HepG2 (cell line): Measurements from ENCODE around the gene NFE2. TPM values are rescaled to one million over a fixed set of nuclear protein-coding genes. Genes with fewer than 3 reads are reported as not detected.
A peak's percentile ranks its signal among the peaks of the same experiment; 100 is the strongest.

ENCODE experiments used
- AKNA ChIP-seq: sonication (generic); formaldehyde crosslinking; IDR thresholded peaks from 2 replicates; pipeline ENCODE4 v1.4.0; 2020; ENCODE audit warnings: missing genetic modification reagents, borderline replicate concordance
- CENPBD1 ChIP-seq: sonication (generic); formaldehyde crosslinking; IDR thresholded peaks from 2 replicates; pipeline ENCODE4 v1.8.0; 2022; ENCODE audit warnings: missing genetic modification reagents, low read depth, mild to moderate bottlenecking, borderline replicate concordance
- HOXA9 ChIP-seq: sonication (generic); formaldehyde crosslinking; IDR thresholded peaks from 2 replicates; pipeline ENCODE4 v1.8.1; 2022; ENCODE audit warnings: missing genetic modification reagents, mild to moderate bottlenecking, moderate library complexity, borderline replicate concordance
- MAFK ChIP-seq, 2 experiments: IDR thresholded peaks in 1 of 2; conservative IDR thresholded peaks in 1 of 2; 2 replicates each; pipeline ENCODE4 v1.6.1; 2011; ENCODE audit warnings: improper control_type of control experiment in 2 of 2, low read length in 2 of 2
- MBNL3 ChIP-seq: fragments of 250-450 bp; sonication (Bioruptor Pico); conservative IDR thresholded peaks from 2 replicates; pipeline ENCODE4 v1.8.0; 2022; ENCODE audit warnings: mild to moderate bottlenecking, inconsistent platforms
- NFYC ChIP-seq: IDR thresholded peaks from 2 replicates; pipeline ENCODE4 v1.6.1; 2016; ENCODE audit warnings: missing genetic modification reagents, missing compliant biosample characterization
- PAF1 ChIP-seq: IDR thresholded peaks from 2 replicates; pipeline ENCODE4 v1.6.1; 2016; ENCODE audit warnings: missing genetic modification reagents, missing compliant biosample characterization
- PLRG1 ChIP-seq: fragments of 450-650 bp; conservative IDR thresholded peaks from 2 replicates; pipeline ENCODE4 v1.6.1; 2016
- PTBP1 ChIP-seq: fragments of 200-400 bp; formaldehyde crosslinking; IDR thresholded peaks from 2 replicates; pipeline ENCODE4 v1.6.1; 2018; ENCODE audit warnings: low read length, low read depth; ENCODE audit not compliant: poor library complexity, severe bottlenecking
- RBM39 ChIP-seq: fragments of 200-400 bp; formaldehyde crosslinking; IDR thresholded peaks from one replicate; pipeline ENCODE4 v1.6.1; 2018; ENCODE audit warnings: antibody characterized with exemption, mild to moderate bottlenecking, low read depth, low read length; ENCODE audit not compliant: poor library complexity, severe bottlenecking
- ZIK1 ChIP-seq: sonication (generic); formaldehyde crosslinking; IDR thresholded peaks from 2 replicates; pipeline ENCODE4 v1.5.0; 2020; ENCODE audit warnings: mild to moderate bottlenecking, low read depth, missing genetic modification reagents, borderline replicate concordance
- ZNF101 ChIP-seq: sonication (generic); formaldehyde crosslinking; IDR thresholded peaks from 2 replicates; pipeline ENCODE4 v1.4.0; 2020; ENCODE audit warnings: mild to moderate bottlenecking, low read depth, missing genetic modification reagents, borderline replicate concordance
- ZNF720 ChIP-seq: sonication (generic); formaldehyde crosslinking; IDR thresholded peaks from 2 replicates; pipeline ENCODE4 v1.4.0; 2020; ENCODE audit warnings: missing genetic modification reagents
- ZSCAN25 ChIP-seq: sonication (generic); formaldehyde crosslinking; IDR thresholded peaks from 2 replicates; pipeline ENCODE4 v1.8.0; 2022; ENCODE audit warnings: mild to moderate bottlenecking, missing genetic modification reagents
- ZSCAN31 ChIP-seq: sonication (generic); formaldehyde crosslinking; IDR thresholded peaks from 2 replicates; pipeline ENCODE4 v1.5.0; 2020; ENCODE audit warnings: low read depth, mild to moderate bottlenecking, missing genetic modification reagents
- ZSCAN9 ChIP-seq: IDR thresholded peaks from 2 replicates; pipeline ENCODE4 v1.6.1; 2016; ENCODE audit warnings: borderline replicate concordance
- polyA plus RNA-seq, 8 experiments: library from polyadenylated mRNA; depleted of rRNA in 3 of 8; stranded (reverse) in 7 of 8; unstranded in 1 of 8; fragments of >200 nt; fragmentation: Illumina TruSeq in 4 of 8; extraction: Trizol in 4 of 8; gene quantifications; 2 replicates each; pipeline versions ENCODE4 v1.2.1 to v1.2.3, GENCODE V29; 2011 to 2016; ENCODE audit warnings: low read depth in 4 of 8, missing spikeins in 1 of 8, mixed read lengths in 1 of 8; ENCODE audit not compliant: insufficient read depth in 1 of 8
- total RNA-seq, 5 experiments: library from RNA; depleted of rRNA; stranded (reverse); fragments of >200 nt; fragmentation: Illumina TruSeq; extraction: Trizol; gene quantifications; 2 replicates each; pipeline ENCODE4 v1.2.3, GENCODE V29; 2016; ENCODE audit warnings: low read depth in 1 of 5
- TF ChIP-seq, protein P1 (sequence below): sonication (generic); formaldehyde crosslinking; IDR thresholded peaks from 2 replicates; pipeline ENCODE4 v1.8.1; 2023; ENCODE audit warnings: mild to moderate bottlenecking, moderate library complexity, missing genetic modification reagents
- TF ChIP-seq, protein P2 (sequence below): sonication (generic); formaldehyde crosslinking; IDR thresholded peaks from 2 replicates; pipeline ENCODE4 v1.4.0; 2020; ENCODE audit warnings: missing genetic modification reagents
- TF ChIP-seq, protein P3 (sequence below): sonication (generic); formaldehyde crosslinking; conservative IDR thresholded peaks from 2 replicates; pipeline ENCODE4 v1.4.0; 2020; ENCODE audit warnings: missing genetic modification reagents

Gene NFE2
- total and polyA plus RNA-seq, 2 of the 13 experiments (the other 11 are each of a cell fraction or from before 2014, with no cell fraction given): 4.5 to 7.8 TPM

- TF ChIP-seq AKNA: no peak
- TF ChIP-seq ZIK1 (CRISPR knock-in tag): 0 out of 2 replicates have a peak, but pooled peaks have one; percentile 22
- TF ChIP-seq MAFK (conservative IDR thresholded peaks at IDR 0.05 in 1 of 2, IDR thresholded peaks at IDR 0.05 in 1 of 2; ENCODE audit: low read length in 2 of 2): no peak
- TF ChIP-seq, protein P1, sequence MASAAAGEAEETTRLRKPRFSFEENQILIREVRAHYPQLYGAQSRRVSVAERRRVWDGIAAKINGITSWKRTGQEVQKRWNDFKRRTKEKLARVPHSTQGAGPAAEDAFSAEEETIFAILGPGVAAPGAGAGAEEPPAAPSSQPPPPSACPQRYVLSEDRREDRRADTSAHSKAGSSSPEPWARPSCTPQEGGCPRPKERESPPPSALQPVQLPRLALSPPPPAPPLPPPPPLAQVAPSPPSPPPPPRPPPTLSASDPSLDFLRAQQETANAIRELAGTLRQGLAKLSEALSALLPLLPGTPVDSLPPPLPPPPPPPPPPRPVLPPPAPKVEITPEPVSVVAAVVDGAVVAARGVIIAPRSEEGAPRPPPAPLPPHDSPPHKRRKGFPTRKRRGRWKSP (CRISPR knock-in tag): peak; percentile 62; the same call in 1 of the 2 replicates
- TF ChIP-seq RBM39: no peak
- no peak for TF ChIP-seq PTBP1
- TF ChIP-seq MBNL3 (CRISPR knock-in tag): no peak
- no peak for TF ChIP-seq PAF1 (CRISPR knock-in tag)
- no peak; the same call in none of the 2 replicates for TF ChIP-seq ZSCAN9
- TF ChIP-seq ZNF101 (CRISPR knock-in tag): no peak
- TF ChIP-seq, protein P2, sequence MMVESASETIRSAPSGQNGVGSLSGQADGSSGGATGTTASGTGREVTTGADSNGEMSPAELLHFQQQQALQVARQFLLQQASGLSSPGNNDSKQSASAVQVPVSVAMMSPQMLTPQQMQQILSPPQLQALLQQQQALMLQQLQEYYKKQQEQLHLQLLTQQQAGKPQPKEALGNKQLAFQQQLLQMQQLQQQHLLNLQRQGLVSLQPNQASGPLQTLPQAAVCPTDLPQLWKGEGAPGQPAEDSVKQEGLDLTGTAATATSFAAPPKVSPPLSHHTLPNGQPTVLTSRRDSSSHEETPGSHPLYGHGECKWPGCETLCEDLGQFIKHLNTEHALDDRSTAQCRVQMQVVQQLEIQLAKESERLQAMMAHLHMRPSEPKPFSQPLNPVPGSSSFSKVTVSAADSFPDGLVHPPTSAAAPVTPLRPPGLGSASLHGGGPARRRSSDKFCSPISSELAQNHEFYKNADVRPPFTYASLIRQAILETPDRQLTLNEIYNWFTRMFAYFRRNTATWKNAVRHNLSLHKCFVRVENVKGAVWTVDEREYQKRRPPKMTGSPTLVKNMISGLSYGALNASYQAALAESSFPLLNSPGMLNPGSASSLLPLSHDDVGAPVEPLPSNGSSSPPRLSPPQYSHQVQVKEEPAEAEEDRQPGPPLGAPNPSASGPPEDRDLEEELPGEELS: peak; percentile 34
- TF ChIP-seq CENPBD1 (CRISPR knock-in tag): no peak
- TF ChIP-seq ZSCAN25 (CRISPR knock-in tag): no peak
- TF ChIP-seq PLRG1: no peak
- no peak for TF ChIP-seq ZSCAN31
- TF ChIP-seq, protein P3, sequence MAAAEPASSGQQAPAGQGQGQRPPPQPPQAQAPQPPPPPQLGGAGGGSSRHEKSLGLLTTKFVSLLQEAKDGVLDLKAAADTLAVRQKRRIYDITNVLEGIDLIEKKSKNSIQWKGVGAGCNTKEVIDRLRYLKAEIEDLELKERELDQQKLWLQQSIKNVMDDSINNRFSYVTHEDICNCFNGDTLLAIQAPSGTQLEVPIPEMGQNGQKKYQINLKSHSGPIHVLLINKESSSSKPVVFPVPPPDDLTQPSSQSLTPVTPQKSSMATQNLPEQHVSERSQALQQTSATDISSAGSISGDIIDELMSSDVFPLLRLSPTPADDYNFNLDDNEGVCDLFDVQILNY (CRISPR knock-in tag): peak; percentile 87
- no peak for TF ChIP-seq ZNF720 (CRISPR knock-in tag)
- TF ChIP-seq NFYC (CRISPR knock-in tag): peak; percentile 90
- no peak for TF ChIP-seq HOXA9 (CRISPR knock-in tag)
Observed at GRCh38 chr12:54279632-54280467, 21.0 kb downstream of the NFE2 start, which contains the start of gene CBX5 (continued).
